Measurements from ENCODE around the gene WWC2.

WWC2 gene

GRCh38 chr4:183130328-183131155 is 31.5 kb downstream of the WWC2 start:
- no peak overlapping the region for H3K4me3 ChIP-seq (ENCODE audit: low read length)
- TF ChIP-seq, protein P1, sequence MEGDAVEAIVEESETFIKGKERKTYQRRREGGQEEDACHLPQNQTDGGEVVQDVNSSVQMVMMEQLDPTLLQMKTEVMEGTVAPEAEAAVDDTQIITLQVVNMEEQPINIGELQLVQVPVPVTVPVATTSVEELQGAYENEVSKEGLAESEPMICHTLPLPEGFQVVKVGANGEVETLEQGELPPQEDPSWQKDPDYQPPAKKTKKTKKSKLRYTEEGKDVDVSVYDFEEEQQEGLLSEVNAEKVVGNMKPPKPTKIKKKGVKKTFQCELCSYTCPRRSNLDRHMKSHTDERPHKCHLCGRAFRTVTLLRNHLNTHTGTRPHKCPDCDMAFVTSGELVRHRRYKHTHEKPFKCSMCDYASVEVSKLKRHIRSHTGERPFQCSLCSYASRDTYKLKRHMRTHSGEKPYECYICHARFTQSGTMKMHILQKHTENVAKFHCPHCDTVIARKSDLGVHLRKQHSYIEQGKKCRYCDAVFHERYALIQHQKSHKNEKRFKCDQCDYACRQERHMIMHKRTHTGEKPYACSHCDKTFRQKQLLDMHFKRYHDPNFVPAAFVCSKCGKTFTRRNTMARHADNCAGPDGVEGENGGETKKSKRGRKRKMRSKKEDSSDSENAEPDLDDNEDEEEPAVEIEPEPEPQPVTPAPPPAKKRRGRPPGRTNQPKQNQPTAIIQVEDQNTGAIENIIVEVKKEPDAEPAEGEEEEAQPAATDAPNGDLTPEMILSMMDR (conservative IDR thresholded peaks at IDR 0.05; ENCODE audit: low read depth, low read length): no peak
- DNase-seq (ENCODE audit: low read depth): no peak

- no peak for DNase-seq (ENCODE audit: low read depth)
- TF ChIP-seq, protein P1 (conservative IDR thresholded peaks at IDR 0.05; ENCODE audit: low read depth, low read length): no peak
- H3K4me3 ChIP-seq (ENCODE audit: low read length): no peak overlapping the region
Measured at GRCh38 chr4:183132081-183132480, 33.0 kb downstream of the WWC2 start.

GRCh38 chr4:183132865-183133264 is 33.8 kb downstream of the WWC2 start:
- TF ChIP-seq, protein P1 (conservative IDR thresholded peaks at IDR 0.05; ENCODE audit: low read depth, low read length): no peak

DNA sequence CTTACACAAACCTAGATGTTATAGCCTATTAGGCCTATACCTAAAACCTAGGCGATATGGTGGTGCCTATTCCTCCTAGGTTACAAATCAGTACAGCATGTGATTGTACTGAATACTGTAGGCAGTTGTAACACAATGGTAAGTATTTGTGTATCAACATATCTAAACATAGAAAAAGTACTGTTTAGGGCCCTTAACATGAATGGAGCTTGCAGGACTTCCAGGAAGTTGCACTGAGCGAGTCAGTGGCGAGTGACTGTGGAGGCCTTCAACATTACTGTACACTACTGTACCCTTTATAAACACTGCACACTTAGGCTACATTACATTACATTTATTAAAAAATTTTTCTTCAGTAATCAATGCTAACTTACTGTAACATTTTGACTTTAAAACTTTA is 37.8 kb downstream of the WWC2 start:
- DNase-seq (ENCODE audit: low read depth): no peak
- TF ChIP-seq, protein P1 (conservative IDR thresholded peaks at IDR 0.05; ENCODE audit: low read depth, low read length): no peak

More at GRCh38 chr4:183132865-183133264, 33.8 kb downstream of the WWC2 start:
- H3K4me3 ChIP-seq (ENCODE audit: low read length): no peak overlapping the region
- no peak for DNase-seq (ENCODE audit: low read depth)

DNA sequence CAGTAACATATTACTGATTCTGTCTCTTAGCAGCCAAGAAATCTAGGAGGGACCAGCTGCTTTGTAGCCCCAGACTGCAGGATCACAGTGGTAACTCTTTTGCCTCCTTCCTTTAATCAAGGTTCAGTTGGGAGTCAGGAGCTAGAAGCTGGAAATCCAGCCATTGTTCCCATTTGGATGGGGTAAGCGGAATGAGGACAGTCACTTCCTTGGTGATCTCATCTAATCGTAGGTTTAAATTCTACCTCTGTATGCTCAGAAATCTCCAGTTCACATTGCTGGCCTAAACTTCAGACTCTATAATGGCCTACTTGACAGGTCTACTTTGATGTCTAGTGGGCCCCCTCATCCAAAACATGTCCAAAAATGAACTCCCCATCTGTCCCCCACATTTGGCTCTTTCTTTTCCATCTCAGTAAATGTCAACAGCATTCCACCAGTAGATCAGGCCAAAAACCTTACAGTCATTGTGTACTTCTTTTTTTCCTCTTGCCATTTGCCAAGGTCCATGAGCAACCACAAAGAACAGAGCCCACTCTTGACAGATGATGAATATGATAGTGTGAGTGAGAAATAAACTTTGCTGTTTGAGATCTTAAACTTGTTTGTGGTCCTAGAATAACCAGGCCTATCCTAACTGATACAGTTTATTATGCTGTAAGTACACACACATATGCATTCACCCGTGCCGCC is 40.1 kb downstream of the WWC2 start:
- H3K4me3 ChIP-seq (ENCODE audit: low read length): no peak overlapping the region
- TF ChIP-seq, protein P1 (conservative IDR thresholded peaks at IDR 0.05; ENCODE audit: low read depth, low read length): no peak
- no peak for DNase-seq (ENCODE audit: low read depth)

More for the DNA sequence above, 37.8 kb downstream of the WWC2 start:
- H3K4me3 ChIP-seq (ENCODE audit: low read length): no peak overlapping the region

DNA sequence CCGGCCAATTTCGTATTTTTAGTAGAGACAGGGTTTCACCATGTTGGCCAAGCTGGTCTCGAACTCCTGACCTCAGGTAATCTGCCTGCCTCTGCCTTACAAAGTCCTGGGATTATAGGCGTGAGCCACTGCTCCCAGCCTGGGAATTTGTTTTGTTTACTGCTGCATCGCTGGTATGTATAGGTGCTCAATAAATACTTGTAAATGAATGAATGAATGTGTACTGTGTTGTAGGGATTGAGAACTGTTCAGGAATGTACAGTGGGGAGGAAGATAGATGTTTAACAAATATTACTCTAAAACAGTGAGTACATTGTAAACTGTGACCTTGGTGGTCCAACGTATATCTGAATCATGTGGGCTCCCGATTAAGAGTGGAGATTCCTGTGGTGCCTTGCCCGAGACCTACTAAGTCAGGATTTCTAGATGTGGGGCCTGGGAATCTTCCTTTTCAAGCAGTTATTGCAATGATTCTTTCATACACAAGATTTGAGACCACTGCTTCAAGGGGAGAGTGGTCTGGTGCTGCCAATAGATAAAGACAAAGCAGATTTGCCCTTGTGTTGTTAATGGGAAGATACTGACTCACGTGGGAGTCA is 41.0 kb downstream of the WWC2 start:
- TF ChIP-seq, protein P1 (conservative IDR thresholded peaks at IDR 0.05; ENCODE audit: low read depth, low read length): no peak
- no peak for DNase-seq (ENCODE audit: low read depth)
- H3K4me3 ChIP-seq (ENCODE audit: low read length): no peak overlapping the region
